PC-9 (cell line): Measurements from ENCODE around the gene MLYCD.

ENCODE experiments used
- CTCF ChIP-seq: fragments of 200-600 bp; sonication (generic); conservative IDR thresholded peaks from 2 replicates; pipeline ENCODE4 v1.6.1; 2017; ENCODE audit warnings: mixed run types, antibody characterized with exemption, mild to moderate bottlenecking, moderate library complexity
- EZH2 ChIP-seq: fragments of 200-600 bp; sonication (generic); IDR thresholded peaks from 2 replicates; pipeline ENCODE4 v1.8.0; 2017; ENCODE audit warnings: antibody characterized with exemption, low read depth

- no peak for TF ChIP-seq CTCF
- no peak for TF ChIP-seq EZH2
Observed at GRCh38 chr16:83924686-83925085, 25.8 kb downstream of the MLYCD start.
